ENCODE results near the gene FIBCD1.

Gene FIBCD1

GRCh38 chr9:130935648-130936271 lies 3.3 kb downstream of the FIBCD1 start:
- ATAC-seq = no peak

GRCh38 chr9:130934702-130935647 lies 4.1 kb downstream of the FIBCD1 start:
- no peak for ATAC-seq

- no peak for ATAC-seq
Measured at GRCh38 chr9:130934246-130934645, 4.8 kb downstream of the FIBCD1 start.

GRCh38 chr9:130933114-130934046 lies 5.7 kb downstream of the FIBCD1 start:
- no peak for ATAC-seq

GRCh38 chr9:130932255-130933079 lies 6.6 kb downstream of the FIBCD1 start:
- no peak for ATAC-seq

- ATAC-seq = no peak
Measured at GRCh38 chr9:130931508-130932254, 7.4 kb downstream of the FIBCD1 start.

GRCh38 chr9:130930804-130931349 lies 8.2 kb downstream of the FIBCD1 start:
- ATAC-seq = no peak

GRCh38 chr9:130930132-130930803 lies 8.8 kb downstream of the FIBCD1 start:
- ATAC-seq = no peak

GRCh38 chr9:130929571-130930038 lies 9.4 kb downstream of the FIBCD1 start:
- ATAC-seq = no peak

- peak in 1 of 2 donors; percentile 28 for ATAC-seq
Measured at GRCh38 chr9:130927995-130928900, 10.8 kb downstream of the FIBCD1 start.

GRCh38 chr9:130927338-130927737 lies 11.7 kb downstream of the FIBCD1 start:
- no peak for ATAC-seq

GRCh38 chr9:130925050-130925678 lies 13.9 kb downstream of the FIBCD1 start:
- no peak for ATAC-seq

- ATAC-seq = no peak
Measured at GRCh38 chr9:130924448-130924788, 14.6 kb downstream of the FIBCD1 start.

GRCh38 chr9:130923611-130924447 lies 15.2 kb downstream of the FIBCD1 start:
- no peak for ATAC-seq

GRCh38 chr9:130922893-130923610 lies 16.0 kb downstream of the FIBCD1 start:
- no peak for ATAC-seq

GRCh38 chr9:130921989-130922892 lies 16.8 kb downstream of the FIBCD1 start:
- no peak for ATAC-seq
